GM20000 (cell line): ENCODE measurements around the gene PARP6.
"Not testable (repeated sequence)": the region's sequence is repeated elsewhere in the genome, so short reads cannot be mapped to it uniquely, and the experiment has no call there.

Source experiments
- DNase-seq: peaks from one replicate; pipeline ENCODE4 v3.0.0; 2012; ENCODE audit warnings: low spot score
- TF ChIP-seq, protein P1 (sequence below): IDR thresholded peaks from 2 replicates; pipeline ENCODE4 v1.5.1; 2012; ENCODE audit warnings: mild to moderate bottlenecking, control low read depth; ENCODE audit errors: extremely low read depth, missing control alignments

Gene PARP6

DNA sequence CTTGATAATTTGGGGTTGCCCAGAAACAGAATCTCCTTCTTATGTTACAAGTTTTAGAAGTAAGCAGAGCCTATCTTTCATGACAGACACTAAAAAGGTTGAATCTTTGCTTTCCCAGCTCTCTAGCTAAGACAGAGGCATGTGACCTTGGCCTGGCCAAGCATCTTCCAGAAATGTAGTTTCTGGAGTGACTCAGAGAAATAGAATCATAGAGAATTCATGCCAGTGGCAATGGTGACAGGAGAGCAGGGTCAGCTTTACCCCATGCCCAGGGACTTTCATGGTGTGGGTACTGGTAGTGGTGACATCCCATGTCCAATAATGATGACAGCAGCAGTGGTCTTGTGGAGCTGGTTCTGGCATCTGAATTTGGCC lies 4.0 kb upstream of the PARP6 start:
- TF ChIP-seq, protein P1, sequence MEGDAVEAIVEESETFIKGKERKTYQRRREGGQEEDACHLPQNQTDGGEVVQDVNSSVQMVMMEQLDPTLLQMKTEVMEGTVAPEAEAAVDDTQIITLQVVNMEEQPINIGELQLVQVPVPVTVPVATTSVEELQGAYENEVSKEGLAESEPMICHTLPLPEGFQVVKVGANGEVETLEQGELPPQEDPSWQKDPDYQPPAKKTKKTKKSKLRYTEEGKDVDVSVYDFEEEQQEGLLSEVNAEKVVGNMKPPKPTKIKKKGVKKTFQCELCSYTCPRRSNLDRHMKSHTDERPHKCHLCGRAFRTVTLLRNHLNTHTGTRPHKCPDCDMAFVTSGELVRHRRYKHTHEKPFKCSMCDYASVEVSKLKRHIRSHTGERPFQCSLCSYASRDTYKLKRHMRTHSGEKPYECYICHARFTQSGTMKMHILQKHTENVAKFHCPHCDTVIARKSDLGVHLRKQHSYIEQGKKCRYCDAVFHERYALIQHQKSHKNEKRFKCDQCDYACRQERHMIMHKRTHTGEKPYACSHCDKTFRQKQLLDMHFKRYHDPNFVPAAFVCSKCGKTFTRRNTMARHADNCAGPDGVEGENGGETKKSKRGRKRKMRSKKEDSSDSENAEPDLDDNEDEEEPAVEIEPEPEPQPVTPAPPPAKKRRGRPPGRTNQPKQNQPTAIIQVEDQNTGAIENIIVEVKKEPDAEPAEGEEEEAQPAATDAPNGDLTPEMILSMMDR = no peak

DNA sequence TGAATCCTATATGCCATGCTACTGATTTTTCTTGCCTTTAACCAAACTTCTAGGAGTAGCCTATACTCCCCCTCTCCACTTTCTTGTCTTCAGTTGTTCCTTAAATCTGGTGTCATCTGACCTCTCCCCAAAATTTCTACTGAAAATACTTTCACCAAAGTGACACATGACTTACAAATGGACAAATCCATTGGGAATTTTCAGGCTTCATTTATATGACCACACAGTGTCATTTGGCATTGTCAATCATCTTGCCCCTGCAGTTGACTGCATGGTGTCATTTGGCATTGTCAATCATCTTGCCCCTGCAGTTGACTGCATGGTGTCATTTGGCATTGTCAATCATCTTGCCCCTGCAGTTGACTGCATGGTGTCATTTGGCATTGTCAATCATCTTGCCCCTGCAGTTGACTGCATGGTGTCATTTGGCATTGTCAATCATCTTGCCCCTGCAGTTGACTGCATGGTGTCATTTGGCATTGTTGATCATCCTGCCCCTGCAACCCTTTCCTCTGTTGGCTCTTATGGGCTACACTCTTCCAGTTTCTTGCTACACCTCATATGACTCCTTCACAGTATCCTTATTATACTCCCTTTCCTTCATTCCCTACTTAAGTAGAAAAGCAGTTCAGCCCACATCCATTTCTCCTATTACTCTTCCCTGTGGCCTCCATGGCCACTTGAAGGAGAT lies 3.4 kb upstream of the PARP6 start:
- not testable (repeated sequence) for DNase-seq

More for the DNA sequence above, 4.0 kb upstream of the PARP6 start:
- no peak for DNase-seq

DNA sequence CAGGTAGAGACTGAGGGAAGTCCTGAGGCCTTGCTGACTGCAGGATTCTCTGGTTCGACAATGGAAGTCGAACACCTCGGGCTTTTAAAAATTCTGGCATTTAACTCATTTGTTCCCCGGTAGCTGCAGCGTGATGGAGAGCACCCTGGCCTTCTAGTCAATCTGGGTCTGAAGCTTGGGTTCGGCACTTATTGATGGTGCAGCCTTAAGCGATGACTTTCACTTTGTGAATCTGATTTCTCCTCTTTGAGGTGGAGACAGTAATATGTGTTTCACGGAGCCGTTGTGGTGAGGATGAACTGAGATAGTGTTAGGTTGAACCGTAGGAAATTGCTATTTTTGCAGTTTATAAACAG lies 621 bp upstream of the PARP6 start:
- TF ChIP-seq, protein P1 = no peak
- DNase-seq = no peak

DNA sequence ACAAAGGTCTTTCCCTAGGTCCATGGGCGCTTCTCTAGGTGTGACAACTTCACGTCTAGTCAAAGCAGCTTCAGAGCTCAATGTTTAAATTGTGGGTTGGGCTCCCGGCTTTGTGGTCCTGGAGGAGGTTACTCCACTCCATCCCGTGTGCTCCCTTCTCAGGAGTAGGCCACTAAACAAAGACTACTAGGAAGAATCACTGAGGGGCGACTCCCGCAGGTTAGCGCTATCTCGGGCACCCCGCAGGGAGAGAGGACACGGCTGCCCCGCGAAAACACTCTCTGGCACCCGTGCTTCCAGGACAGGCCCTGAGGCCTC lies 500 bp downstream of the PARP6 start:
- TF ChIP-seq, protein P1 = no peak
- DNase-seq = no peak

DNA sequence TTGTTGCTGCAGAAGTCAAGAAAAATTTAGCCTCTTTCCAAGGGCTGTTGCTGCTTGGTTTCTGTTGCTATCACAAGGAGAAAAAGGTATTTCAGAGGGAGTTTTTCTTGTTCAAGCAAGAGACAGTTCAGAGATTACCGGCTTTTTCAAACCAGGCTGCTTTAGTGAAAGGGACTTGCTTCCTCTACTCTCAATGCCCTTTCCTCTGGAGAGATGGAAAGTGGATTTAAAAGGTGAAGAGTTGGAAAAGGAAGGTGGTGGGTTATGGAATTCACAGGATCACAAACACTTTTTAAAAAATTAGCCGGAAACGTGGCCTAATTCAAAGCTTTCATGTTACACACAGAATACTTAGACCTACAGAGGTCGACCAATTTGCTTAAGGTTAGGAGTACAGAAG lies 1.1 kb downstream of the PARP6 start:
- TF ChIP-seq, protein P1 = no peak
- DNase-seq = no peak

DNA sequence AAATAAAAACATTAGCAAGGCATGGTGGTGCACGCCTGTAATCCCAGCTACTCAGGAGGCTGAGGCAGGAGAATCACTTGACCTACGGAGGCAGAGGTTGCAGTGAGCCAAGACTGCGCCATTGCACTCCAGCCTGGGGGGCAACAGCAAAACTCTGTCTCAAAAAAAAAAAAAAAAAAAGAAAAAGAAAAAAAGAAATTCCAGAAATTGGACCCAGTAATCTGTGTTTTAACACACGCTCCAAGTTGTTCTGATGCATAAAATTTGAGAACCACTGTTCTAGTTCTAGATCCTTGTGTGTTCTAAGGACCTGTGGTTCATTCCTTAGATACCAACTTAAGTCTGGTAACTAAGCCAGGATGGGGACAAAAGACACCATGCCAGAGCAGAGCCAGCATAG lies 2.6 kb downstream of the PARP6 start:
- no peak for DNase-seq
- TF ChIP-seq, protein P1 = no peak

DNA sequence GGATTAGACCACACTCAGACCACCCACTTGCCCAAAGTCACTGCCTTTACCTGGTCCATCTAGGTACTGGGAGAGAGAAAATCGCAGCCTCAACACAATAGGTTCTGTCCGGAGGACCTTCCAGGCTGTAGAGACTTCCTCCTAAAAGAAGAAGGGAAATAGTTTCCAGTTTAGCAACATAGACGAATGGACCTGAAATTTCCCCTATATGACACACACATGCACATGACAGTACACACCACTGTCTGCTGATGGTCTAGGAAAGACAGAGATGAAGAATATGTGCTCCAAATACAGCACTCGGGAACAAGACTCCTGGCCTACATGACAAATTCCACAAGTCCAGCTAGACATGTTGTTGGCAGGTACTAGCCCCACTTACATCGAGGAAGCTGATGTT lies 7.3 kb downstream of the PARP6 start:
- no peak for DNase-seq
- TF ChIP-seq, protein P1 = no peak

DNA sequence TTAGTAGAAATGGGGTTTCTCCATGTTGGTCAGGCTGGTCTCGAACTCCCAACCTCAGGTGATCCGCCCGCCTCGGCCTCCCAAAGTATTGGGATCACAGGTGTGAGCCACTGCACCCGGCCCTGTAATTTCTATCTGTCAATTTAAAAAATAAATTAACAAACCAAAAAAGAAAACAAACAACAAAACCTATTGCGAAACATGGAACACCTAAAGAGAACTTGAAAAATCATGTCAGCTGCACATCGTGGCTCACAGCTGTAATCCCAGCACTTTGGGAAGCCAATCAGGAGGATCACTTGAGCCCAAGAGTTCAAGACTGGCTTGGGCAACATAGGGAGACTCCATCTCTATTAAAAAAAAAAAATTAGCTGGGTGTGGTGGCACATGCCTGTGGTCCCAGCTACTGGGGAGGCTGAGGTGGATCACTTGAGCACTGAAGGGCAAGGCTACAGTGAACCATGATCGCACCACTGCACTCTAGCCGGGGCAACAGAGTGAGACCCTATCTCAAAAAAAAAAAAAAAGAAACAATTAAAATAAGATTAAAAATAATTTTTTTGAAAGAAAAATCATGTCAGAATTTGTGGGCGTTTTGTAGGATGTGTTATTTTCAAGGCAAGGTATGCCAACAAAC lies 19.6 kb downstream of the PARP6 start:
- TF ChIP-seq, protein P1 = no peak
- DNase-seq = no peak
